Fibroblast of skin of right biceps (primary cell): ENCODE data around the gene ZNF35.

Source experiments
- DNase-seq: peaks from one replicate; pipeline ENCODE4 v3.0.0-alpha.2; 2013

The ZNF35 gene

GRCh38 chr3:44687898-44688297 lies 39.4 kb downstream of the ZNF35 start:
- no peak for DNase-seq
